ENCODE measurements around the gene NCOA5. TPM values are rescaled to one million over a fixed set of nuclear protein-coding genes. Genes with fewer than 3 reads are reported as not detected.

NCOA5 gene
- total RNA-seq, 1 experiment from 2014 or later: 16.5 TPM

GRCh38 chr20:46030284-46031013 lies 59.3 kb downstream of the NCOA5 start (continued):
- TF ChIP-seq E2F4 (CRISPR knock-in tag; IDR thresholded peaks at IDR 0.05; ENCODE audit: borderline replicate concordance, low read depth) (no peak), E2F1 (CRISPR knock-in tag; IDR thresholded peaks at IDR 0.05) (no peak), TCF7 (CRISPR knock-in tag; IDR thresholded peaks at IDR 0.05; ENCODE audit: low read depth) (no peak), ZNF416 (CRISPR knock-in tag; IDR thresholded peaks at IDR 0.05) (no peak), ZBTB21 (CRISPR knock-in tag; IDR thresholded peaks at IDR 0.05; ENCODE audit: borderline replicate concordance) (no peak)
- TF ChIP-seq, protein P1, sequence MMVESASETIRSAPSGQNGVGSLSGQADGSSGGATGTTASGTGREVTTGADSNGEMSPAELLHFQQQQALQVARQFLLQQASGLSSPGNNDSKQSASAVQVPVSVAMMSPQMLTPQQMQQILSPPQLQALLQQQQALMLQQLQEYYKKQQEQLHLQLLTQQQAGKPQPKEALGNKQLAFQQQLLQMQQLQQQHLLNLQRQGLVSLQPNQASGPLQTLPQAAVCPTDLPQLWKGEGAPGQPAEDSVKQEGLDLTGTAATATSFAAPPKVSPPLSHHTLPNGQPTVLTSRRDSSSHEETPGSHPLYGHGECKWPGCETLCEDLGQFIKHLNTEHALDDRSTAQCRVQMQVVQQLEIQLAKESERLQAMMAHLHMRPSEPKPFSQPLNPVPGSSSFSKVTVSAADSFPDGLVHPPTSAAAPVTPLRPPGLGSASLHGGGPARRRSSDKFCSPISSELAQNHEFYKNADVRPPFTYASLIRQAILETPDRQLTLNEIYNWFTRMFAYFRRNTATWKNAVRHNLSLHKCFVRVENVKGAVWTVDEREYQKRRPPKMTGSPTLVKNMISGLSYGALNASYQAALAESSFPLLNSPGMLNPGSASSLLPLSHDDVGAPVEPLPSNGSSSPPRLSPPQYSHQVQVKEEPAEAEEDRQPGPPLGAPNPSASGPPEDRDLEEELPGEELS (CRISPR knock-in tag; IDR thresholded peaks at IDR 0.05): no peak

DNA sequence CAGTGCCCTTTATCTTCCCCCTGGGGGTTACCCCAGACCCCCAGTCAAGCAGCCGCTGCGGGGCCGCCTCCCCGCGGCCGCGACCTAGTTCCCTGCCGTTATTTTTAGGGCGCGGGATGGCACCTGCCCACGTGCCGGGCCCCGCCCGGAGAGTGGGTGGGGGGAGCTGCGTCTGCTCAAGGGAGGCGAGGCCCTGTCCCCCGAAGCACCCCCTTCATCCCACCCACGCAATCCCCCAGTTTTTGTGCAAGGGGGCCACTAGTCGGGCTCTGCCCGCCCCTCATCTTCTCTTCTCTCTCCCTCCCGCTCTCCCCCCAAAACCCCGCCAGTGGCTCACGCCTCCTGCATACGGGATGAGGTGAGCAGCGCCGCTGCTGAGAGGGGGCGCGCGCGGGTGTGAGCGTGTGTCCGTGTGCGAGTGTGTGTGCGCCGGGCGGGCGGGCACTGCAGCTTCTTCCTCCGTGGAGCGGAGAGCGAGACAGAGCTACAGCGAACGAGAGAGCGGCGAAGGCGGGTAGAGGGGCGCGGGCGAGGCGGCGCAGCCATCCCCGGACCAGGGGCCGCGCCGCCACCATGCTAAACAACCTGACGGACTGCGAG lies 60.9 kb downstream of the NCOA5 start, which contains the start of gene SLC12A5:
TSS of gene SLC12A5 (plus strand) at position 444 of the 600 bp plus-strand sequence. CDS start at position 574, 130 bp downstream.
- ChIA-PET POLR2A (interaction anchor here (0.7 to 1.1 kb wide), 3 partner anchors 12 to 56 kb away, joined by 3 read pairs; no protein-coding TSS in a partner anchor), CTCF (interaction anchor here (0.5 to 4.9 kb wide), 10 partner anchors 15 to 319 kb away, joined by 3 to 40 read pairs (median 5); no protein-coding TSS in a partner anchor)
- peaks cover 99% of the 10 kb centered on the region for H3K27me3 Mint-ChIP-seq (ENCODE audit: low read depth)
- H3K4me1 Mint-ChIP-seq: peaks cover 2% of the 10 kb centered on the region; the same call in 1 of the 2 replicates
- ATAC-seq (peak; percentile 8), DNase-seq (ENCODE audit: low spot score) (no peak)
- H3K9me3 Mint-ChIP-seq: no peaks in the 10 kb centered on the region
- H3K36me3 Mint-ChIP-seq: no peaks in the 10 kb centered on the region
- H3K27ac Mint-ChIP-seq: no peak within 1 kb of the TSS
- H3K4me3 Mint-ChIP-seq: peak within 1 kb of the TSS; percentile 57
- TF ChIP-seq, protein P2, sequence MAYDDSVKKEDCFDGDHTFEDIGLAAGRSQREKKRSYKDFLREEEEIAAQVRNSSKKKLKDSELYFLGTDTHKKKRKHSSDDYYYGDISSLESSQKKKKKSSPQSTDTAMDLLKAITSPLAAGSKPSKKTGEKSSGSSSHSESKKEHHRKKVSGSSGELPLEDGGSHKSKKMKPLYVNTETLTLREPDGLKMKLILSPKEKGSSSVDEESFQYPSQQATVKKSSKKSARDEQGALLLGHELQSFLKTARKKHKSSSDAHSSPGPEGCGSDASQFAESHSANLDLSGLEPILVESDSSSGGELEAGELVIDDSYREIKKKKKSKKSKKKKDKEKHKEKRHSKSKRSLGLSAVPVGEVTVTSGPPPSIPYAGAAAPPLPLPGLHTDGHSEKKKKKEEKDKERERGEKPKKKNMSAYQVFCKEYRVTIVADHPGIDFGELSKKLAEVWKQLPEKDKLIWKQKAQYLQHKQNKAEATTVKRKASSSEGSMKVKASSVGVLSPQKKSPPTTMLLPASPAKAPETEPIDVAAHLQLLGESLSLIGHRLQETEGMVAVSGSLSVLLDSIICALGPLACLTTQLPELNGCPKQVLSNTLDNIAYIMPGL (CRISPR knock-in tag; IDR thresholded peaks at IDR 0.05): no peak
- no peak for TF ChIP-seq KAT7 (CRISPR knock-in tag; IDR thresholded peaks at IDR 0.05; ENCODE audit: borderline replicate concordance)
- TF ChIP-seq ARID4B (CRISPR knock-in tag; IDR thresholded peaks at IDR 0.05; ENCODE audit: borderline replicate concordance): no peak
- TF ChIP-seq ZNF317 (CRISPR knock-in tag; IDR thresholded peaks at IDR 0.05; ENCODE audit: borderline replicate concordance, low read depth): no peak
- TF ChIP-seq FOXJ3 (CRISPR knock-in tag; IDR thresholded peaks at IDR 0.05; ENCODE audit: borderline replicate concordance): no peak
- no peak for TF ChIP-seq ETV6 (CRISPR knock-in tag; IDR thresholded peaks at IDR 0.05)
- no peak for TF ChIP-seq OVOL2 (CRISPR knock-in tag; IDR thresholded peaks at IDR 0.05; ENCODE audit: borderline replicate concordance)
- no peak for TF ChIP-seq ESRRA (CRISPR knock-in tag; IDR thresholded peaks at IDR 0.05; ENCODE audit: borderline replicate concordance)
- TF ChIP-seq, protein P3, sequence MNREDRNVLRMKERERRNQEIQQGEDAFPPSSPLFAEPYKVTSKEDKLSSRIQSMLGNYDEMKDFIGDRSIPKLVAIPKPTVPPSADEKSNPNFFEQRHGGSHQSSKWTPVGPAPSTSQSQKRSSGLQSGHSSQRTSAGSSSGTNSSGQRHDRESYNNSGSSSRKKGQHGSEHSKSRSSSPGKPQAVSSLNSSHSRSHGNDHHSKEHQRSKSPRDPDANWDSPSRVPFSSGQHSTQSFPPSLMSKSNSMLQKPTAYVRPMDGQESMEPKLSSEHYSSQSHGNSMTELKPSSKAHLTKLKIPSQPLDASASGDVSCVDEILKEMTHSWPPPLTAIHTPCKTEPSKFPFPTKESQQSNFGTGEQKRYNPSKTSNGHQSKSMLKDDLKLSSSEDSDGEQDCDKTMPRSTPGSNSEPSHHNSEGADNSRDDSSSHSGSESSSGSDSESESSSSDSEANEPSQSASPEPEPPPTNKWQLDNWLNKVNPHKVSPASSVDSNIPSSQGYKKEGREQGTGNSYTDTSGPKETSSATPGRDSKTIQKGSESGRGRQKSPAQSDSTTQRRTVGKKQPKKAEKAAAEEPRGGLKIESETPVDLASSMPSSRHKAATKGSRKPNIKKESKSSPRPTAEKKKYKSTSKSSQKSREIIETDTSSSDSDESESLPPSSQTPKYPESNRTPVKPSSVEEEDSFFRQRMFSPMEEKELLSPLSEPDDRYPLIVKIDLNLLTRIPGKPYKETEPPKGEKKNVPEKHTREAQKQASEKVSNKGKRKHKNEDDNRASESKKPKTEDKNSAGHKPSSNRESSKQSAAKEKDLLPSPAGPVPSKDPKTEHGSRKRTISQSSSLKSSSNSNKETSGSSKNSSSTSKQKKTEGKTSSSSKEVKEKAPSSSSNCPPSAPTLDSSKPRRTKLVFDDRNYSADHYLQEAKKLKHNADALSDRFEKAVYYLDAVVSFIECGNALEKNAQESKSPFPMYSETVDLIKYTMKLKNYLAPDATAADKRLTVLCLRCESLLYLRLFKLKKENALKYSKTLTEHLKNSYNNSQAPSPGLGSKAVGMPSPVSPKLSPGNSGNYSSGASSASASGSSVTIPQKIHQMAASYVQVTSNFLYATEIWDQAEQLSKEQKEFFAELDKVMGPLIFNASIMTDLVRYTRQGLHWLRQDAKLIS (CRISPR knock-in tag; IDR thresholded peaks at IDR 0.05; ENCODE audit: borderline replicate concordance): no peak
- no peak for TF ChIP-seq ZNF396 (CRISPR knock-in tag; IDR thresholded peaks at IDR 0.05; ENCODE audit: borderline replicate concordance)
- TF ChIP-seq, protein P4, sequence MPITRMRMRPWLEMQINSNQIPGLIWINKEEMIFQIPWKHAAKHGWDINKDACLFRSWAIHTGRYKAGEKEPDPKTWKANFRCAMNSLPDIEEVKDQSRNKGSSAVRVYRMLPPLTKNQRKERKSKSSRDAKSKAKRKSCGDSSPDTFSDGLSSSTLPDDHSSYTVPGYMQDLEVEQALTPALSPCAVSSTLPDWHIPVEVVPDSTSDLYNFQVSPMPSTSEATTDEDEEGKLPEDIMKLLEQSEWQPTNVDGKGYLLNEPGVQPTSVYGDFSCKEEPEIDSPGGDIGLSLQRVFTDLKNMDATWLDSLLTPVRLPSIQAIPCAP (CRISPR knock-in tag; IDR thresholded peaks at IDR 0.05): no peak
- no peak for TF ChIP-seq TEAD4 (CRISPR knock-in tag; IDR thresholded peaks at IDR 0.05)
